BJ (cell line): ENCODE data around the gene ATRN. TPM values are rescaled to one million over a fixed set of nuclear protein-coding genes. Genes with fewer than 3 reads are reported as not detected.

Source experiments
- CTCF ChIA-PET: fragments of 350-600 bp; formaldehyde crosslinking; extraction: SDS; loops from one replicate; lab custom pipeline; 2021; ENCODE audit warnings: antibody characterized with exemption, inconsistent platforms; lab: Yijun Ruan, JAX
- POLR2A ChIA-PET: fragments of 300-600 bp; sonication (Branson Sonifier 250); formaldehyde crosslinking; extraction: SDS; loops from one replicate; lab custom pipeline; 2021; ENCODE audit warnings: antibody characterized with exemption; lab: Charles Lee
- DNase-seq: peaks from one replicate; pipeline ENCODE4 v3.0.0-alpha.2; 2011; ENCODE audit warnings: low read depth
- H3K27me3 ChIP-seq: 2 replicates; pipeline ENCODE4 v1.6.0; 2011; ENCODE audit warnings: low read length; ENCODE audit not compliant: control insufficient read depth, insufficient read depth
- H3K36me3 ChIP-seq: 2 replicates; pipeline ENCODE4 v1.5.1; 2011; ENCODE audit warnings: low read length; ENCODE audit not compliant: control insufficient read depth, insufficient read depth
- H3K4me3 ChIP-seq: 2 replicates; pipeline ENCODE4 v1.5.1; 2011; ENCODE audit warnings: low read depth, mild to moderate bottlenecking, control low read depth, low read length
- polyA plus RNA-seq: library from polyadenylated mRNA; depleted of rRNA; stranded (reverse); fragments of >200 nt; gene quantifications from 2 replicates; pipeline ENCODE4 v1.2.3, GENCODE V29; 2011
- TF ChIP-seq, protein P1 (sequence below): IDR thresholded peaks from 2 replicates; pipeline ENCODE4 v1.5.1; 2011; ENCODE audit warnings: low read depth, mild to moderate bottlenecking, control low read depth, inconsistent platforms, low read length, moderate library complexity; ENCODE audit not compliant: insufficient read depth

ATRN gene
- polyA plus RNA-seq, 1 experiment = 55.7 TPM

DNA sequence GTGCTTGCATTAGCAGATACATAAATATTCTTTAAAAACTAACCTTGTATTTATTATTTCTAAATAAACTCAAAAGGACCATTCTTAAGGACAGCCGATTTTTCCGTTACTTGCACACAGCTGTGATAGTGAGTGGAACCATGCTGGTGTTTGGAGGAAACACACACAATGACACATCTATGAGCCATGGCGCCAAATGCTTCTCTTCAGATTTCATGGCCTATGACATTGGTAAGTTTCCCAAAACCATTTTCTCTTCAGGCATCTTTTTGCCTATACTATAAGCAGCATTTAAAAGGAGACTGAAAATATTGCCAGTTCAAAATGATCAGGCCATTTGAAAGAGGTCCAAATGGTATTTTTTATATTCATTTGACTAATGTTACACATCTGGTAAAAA, 92.3 kb downstream of the ATRN start:
- ChIA-PET POLR2A (no interaction called here), CTCF (interaction anchor here (0.5 to 3.0 kb wide), 22 partner anchors 10 to 220 kb away, joined by 3 to 21 read pairs (median 4); partner anchors contain the start of genes ADISSP and SPEF1)
- H3K4me3 ChIP-seq = no peak overlapping the region
- H3K36me3 ChIP-seq = peaks cover 2% of the 10 kb centered on the region; the same call in 1 of the 2 replicates
- TF ChIP-seq, protein P1, sequence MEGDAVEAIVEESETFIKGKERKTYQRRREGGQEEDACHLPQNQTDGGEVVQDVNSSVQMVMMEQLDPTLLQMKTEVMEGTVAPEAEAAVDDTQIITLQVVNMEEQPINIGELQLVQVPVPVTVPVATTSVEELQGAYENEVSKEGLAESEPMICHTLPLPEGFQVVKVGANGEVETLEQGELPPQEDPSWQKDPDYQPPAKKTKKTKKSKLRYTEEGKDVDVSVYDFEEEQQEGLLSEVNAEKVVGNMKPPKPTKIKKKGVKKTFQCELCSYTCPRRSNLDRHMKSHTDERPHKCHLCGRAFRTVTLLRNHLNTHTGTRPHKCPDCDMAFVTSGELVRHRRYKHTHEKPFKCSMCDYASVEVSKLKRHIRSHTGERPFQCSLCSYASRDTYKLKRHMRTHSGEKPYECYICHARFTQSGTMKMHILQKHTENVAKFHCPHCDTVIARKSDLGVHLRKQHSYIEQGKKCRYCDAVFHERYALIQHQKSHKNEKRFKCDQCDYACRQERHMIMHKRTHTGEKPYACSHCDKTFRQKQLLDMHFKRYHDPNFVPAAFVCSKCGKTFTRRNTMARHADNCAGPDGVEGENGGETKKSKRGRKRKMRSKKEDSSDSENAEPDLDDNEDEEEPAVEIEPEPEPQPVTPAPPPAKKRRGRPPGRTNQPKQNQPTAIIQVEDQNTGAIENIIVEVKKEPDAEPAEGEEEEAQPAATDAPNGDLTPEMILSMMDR = no peak
- H3K27me3 ChIP-seq = no peaks in the 10 kb centered on the region
- DNase-seq = no peak

DNA sequence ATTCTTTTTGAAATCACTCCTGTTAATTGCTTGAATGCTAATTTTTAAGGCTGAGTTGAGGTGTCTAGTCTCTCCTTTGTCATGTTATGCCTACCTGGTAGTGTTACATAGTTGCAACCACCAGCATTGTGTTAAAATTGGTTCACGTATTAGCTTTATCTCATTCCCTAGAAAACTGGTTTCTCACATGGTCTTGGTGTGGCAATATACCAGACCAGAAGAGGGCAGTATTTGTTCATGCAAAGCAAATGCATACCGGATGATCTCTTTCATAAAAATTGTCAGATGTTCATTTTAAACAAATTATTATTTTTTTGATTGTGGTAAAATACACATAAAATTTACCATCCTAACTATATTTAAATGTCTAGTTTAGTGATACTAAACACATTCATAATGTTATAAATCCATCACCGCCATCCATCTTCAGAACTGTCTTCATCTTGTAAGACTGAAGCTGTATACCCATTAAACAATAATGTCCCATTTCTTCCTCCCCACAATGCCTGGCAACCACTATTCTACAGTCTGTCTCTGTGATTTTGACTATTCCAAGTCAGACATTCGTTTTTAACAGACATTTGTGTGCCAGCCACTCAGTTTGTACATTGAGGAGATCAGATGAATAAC, 92.8 kb downstream of the ATRN start:
- H3K27me3 ChIP-seq = no peaks in the 10 kb centered on the region
- DNase-seq = no peak
- ChIA-PET POLR2A (no interaction called here), CTCF (interaction anchor here (0.5 to 3.0 kb wide), 25 partner anchors 10 to 219 kb away, joined by 3 to 21 read pairs (median 4); partner anchors contain the start of genes ADISSP and SPEF1)
- H3K36me3 ChIP-seq = peaks cover 2% of the 10 kb centered on the region; the same call in 1 of the 2 replicates
- no peak overlapping the region for H3K4me3 ChIP-seq
- TF ChIP-seq, protein P1 = peak; percentile 80

DNA sequence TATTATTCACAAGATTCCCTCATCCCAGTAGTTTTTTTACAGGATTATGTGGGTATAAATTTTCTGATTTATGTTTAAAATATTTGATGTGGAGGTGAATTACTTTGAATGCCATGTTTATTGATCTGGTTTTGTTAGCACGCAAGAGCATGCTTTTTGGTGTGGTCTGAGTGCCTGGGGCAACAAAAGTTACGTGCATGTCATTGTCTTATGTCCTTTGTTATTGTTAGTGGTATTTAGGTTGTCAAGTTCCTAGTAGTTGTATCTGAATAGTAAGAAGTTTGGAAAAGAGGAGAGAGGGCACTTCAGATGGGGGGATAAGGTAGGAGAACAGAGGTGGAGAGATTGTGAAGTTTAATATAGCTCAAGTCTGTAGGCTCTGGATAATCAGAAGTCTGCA, 95.0 kb downstream of the ATRN start:
- CTCF ChIA-PET = interaction anchor here (1.4 kb wide), 1 partner anchor 145 kb away, joined by 3 read pairs; no protein-coding TSS in a partner anchor
- H3K27me3 ChIP-seq = no peaks in the 10 kb centered on the region
- no peak overlapping the region for H3K4me3 ChIP-seq
- TF ChIP-seq, protein P1 = no peak
- POLR2A ChIA-PET = no interaction called here
- H3K36me3 ChIP-seq = peaks cover 2% of the 10 kb centered on the region; the same call in 1 of the 2 replicates
- no peak for DNase-seq

DNA sequence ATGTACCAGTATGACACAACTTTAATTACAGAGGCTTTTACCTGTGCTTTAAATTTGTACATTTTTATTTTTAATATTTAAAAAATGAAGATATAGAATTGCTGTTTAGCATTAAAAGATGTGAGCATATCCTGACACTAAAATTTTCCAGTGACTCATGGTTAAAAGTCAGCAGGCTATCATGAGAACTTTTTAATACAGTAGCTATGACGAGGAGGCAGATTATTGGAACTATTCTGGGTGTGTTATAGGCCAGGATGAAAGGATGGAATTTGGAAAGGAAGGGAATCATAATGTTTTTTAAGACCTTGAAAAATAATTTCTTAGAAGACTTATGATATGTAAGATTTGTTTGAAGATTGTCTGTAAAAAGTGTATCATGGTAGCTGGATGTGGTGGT, 101.3 kb downstream of the ATRN start:
- CTCF ChIA-PET = interaction anchor here (0.7 to 1.2 kb wide), 2 partner anchors 20 to 181 kb away, joined by 3 read pairs; no protein-coding TSS in a partner anchor

DNA sequence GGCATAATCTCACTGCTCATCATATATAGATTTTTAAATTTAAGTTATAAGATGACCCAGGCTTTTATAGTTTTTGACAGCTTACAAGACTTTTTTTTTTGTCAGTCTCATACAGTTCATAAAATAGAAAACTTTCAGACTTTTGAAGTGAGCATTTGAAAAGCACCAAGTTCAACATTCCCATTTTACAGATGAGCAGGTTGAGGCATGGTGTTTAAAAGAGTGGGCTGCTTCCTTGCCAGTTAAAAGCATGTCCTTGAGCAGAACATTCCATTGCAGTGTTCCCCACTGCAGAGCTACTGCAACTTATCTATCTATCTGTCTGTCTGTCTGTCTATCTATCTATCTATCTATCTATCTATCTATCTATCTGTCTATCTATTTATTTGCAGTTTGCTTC, 105.5 kb downstream of the ATRN start:
- no peak for DNase-seq
- TF ChIP-seq, protein P1 = no peak
- H3K36me3 ChIP-seq = no peaks in the 10 kb centered on the region; the same call in 1 of the 2 replicates
- ChIA-PET CTCF (interaction anchor here (1.2 to 2.0 kb wide), 2 partner anchors 12 to 134 kb away, joined by 5 to 7 read pairs; no protein-coding TSS in a partner anchor), POLR2A (no interaction called here)
- H3K4me3 ChIP-seq = no peak overlapping the region
- H3K27me3 ChIP-seq = no peaks in the 10 kb centered on the region

More for the DNA sequence above, 101.3 kb downstream of the ATRN start:
- POLR2A ChIA-PET = interaction anchor here (0.6 kb wide), 1 partner anchor 381 kb away, joined by 3 read pairs; no protein-coding TSS in a partner anchor
- Histone ChIP-seq H3K4me3 (no peak overlapping the region), H3K27me3 (no peaks in the 10 kb centered on the region), H3K36me3 (no peaks in the 10 kb centered on the region; the same call in 1 of the 2 replicates)
- TF ChIP-seq, protein P1 = no peak
- no peak for DNase-seq
